ENCODE measurements around the gene LMO1.

DNA sequence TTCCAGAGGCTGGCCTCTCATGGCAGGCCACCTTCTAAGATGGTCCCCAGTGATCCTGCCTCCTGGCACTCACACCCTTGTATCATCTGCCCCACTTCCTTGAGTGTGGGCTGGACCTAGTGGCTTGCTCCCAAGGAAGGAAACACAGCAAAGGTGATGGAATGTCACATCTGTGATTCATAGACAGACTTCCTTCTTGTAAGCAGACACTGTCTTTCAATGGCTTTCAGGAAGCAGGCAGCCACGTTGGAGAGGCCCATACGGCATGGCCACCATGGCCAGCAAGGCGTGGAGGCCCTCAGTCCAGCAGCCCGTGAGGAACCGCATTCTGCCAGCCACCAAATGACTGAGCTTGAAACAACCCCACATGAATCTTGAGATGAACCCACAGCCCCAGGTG is 11.3 kb downstream of the LMO1 start:
- TF ChIP-seq ZFP30 (CRISPR knock-in tag; IDR thresholded peaks at IDR 0.05) (no peak), ISL1 (CRISPR knock-in tag; IDR thresholded peaks at IDR 0.05) (no peak)
- TF ChIP-seq, protein P1, sequence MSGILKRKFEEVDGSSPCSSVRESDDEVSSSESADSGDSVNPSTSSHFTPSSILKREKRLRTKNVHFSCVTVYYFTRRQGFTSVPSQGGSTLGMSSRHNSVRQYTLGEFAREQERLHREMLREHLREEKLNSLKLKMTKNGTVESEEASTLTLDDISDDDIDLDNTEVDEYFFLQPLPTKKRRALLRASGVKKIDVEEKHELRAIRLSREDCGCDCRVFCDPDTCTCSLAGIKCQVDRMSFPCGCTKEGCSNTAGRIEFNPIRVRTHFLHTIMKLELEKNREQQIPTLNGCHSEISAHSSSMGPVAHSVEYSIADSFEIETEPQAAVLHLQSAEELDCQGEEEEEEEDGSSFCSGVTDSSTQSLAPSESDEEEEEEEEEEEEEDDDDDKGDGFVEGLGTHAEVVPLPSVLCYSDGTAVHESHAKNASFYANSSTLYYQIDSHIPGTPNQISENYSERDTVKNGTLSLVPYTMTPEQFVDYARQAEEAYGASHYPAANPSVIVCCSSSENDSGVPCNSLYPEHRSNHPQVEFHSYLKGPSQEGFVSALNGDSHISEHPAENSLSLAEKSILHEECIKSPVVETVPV (CRISPR knock-in tag; IDR thresholded peaks at IDR 0.05) = no peak

Measured in SK-N-SH treated with all-trans-retinoic acid at 6 μM for 48 hours (cell line).